HCEC 1CT (cell line): ENCODE results near the gene TTLL12.
"Not testable (repeated sequence)": the region's sequence is repeated elsewhere in the genome, so short reads cannot be mapped to it uniquely, and the experiment has no call there.

Experiments
- DNase-seq: peaks from one replicate; pipeline ENCODE4 v3.0.0-alpha.2; 2017

Gene TTLL12

GRCh38 chr22:43152003-43152356, 35.0 kb downstream of the TTLL12 start:
- peak; percentile 1 for DNase-seq

GRCh38 chr22:43151251-43152002, 35.5 kb downstream of the TTLL12 start, which contains the start of gene TSPO:
Gene TSPO, plus strand, starts transcription at chr22:43151559. Its CDS starts 7,680 bp downstream, at chr22:43159239.
- peak; percentile 47 for DNase-seq

- no peak for DNase-seq
These were observed 36.2 kb downstream of the TTLL12 start for GRCh38 chr22:43150731-43151206.

GRCh38 chr22:43148581-43148980, 38.4 kb downstream of the TTLL12 start:
- no peak for DNase-seq

DNA sequence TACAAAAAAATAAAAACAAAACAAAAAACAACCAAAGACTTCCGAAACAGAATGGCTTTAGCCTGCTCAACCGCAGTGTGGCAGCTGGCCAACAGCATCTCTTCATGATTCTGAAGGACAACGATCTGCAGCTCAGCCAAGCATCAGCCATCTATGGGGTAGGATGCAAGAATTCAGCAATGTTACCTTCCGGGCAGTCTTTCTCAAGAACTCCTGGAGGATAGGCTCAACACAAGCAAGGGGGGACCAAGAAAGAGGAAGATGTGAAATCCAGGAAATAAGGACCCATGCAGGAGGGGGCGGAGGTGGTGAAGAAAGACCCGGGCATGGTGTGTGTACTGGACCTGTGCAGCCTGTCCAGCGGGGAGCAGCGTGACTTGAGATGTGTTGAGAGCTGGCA, 39.1 kb downstream of the TTLL12 start:
- no peak for DNase-seq

- DNase-seq, result not testable (repeated sequence)
These were observed 40.6 kb downstream of the TTLL12 start for GRCh38 chr22:43146332-43146731.

DNA sequence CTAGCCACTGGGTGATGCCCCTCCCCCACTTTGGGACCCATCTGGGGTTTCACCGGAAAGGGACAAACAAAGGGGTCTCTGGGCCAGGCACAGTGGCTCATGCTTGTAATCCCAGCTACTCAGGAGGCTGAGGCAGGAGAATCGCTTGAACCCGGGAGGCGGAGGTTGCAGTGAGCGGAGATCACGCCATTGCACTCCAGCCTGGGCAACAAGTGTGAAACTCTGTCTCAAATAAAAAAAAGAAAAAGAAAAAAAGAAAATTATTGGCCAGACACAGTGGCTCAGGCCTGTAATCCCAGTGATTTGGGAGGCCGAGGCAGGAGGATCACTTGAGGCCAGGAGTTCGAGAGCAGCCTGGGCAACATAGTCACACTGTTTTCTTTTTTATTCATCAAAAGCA, 41.6 kb downstream of the TTLL12 start:
- not testable (repeated sequence) for DNase-seq

GRCh38 chr22:43144949-43145348, 42.0 kb downstream of the TTLL12 start:
- no peak for DNase-seq

DNA sequence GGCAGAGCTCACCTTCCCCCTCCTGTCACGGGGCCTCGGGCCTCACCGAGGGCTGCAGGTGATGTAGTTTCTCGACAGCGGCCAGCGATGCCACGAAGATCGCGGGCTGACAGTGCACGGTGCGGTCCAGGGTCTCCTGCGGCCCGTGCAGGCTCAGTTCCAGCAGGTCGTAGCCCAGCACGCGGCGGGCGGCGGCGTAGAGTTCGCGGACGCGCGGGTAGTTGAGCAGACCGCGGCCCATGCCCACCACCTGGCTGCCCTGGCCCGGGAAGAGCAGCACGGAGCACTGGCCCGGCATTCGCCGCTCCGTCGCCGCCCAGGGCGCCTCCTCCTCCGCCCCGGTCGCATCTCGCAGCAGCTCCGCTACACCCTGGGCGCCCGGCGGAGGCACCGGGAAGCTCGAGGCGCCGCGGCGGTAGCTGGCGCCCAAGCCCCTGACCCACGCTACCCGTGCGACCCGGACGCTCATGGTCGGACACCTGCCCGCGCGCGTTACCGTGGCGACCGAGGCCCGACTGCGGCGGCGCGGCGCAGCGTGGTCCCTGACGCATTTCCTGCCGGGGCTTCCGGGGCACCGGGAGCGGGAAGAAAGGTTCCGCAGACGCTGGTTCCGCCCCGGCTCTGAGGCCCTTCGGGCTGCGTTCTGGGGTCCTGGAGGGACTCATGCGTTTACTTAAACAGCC, 43.9 kb downstream of the TTLL12 start, which contains the start of gene MCAT:
MCAT (minus strand) TSS at position 519 of the 683 bp plus-strand sequence; CDS start at position 469, 50 bp downstream.
- peak; percentile 60 for DNase-seq

- DNase-seq, result no peak
These were observed 50.1 kb downstream of the TTLL12 start for GRCh38 chr22:43136801-43137200.

GRCh38 chr22:43136255-43136654, 50.7 kb downstream of the TTLL12 start:
- DNase-seq, result no peak

DNA sequence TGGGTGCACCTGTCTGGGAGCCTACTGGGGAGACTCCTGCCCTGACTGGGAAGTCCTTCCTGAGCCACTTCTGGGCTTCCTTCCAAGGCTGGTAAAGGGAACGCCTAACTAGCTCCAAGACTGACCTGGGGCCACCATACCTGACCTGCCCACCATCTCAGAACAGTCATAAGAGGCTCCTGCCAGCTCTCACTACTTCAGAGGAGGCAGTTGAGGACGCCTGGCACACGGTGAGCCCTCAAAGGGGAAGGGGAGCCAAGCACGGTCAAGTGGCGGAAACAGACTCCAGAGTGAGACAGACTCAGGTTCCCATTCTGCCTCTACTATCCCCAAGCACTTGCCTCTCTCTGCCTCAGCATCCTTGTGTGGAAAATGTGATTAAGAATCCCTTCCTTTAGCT, 51.4 kb downstream of the TTLL12 start:
- no peak for DNase-seq

GRCh38 chr22:43134553-43134952, 52.4 kb downstream of the TTLL12 start:
- DNase-seq, result no peak

GRCh38 chr22:43133401-43133800, 53.5 kb downstream of the TTLL12 start:
- no peak for DNase-seq

GRCh38 chr22:43131773-43132501, 55.0 kb downstream of the TTLL12 start:
- DNase-seq, result no peak

- DNase-seq, result no peak
These were observed 57.2 kb downstream of the TTLL12 start for GRCh38 chr22:43129426-43130425.

DNA sequence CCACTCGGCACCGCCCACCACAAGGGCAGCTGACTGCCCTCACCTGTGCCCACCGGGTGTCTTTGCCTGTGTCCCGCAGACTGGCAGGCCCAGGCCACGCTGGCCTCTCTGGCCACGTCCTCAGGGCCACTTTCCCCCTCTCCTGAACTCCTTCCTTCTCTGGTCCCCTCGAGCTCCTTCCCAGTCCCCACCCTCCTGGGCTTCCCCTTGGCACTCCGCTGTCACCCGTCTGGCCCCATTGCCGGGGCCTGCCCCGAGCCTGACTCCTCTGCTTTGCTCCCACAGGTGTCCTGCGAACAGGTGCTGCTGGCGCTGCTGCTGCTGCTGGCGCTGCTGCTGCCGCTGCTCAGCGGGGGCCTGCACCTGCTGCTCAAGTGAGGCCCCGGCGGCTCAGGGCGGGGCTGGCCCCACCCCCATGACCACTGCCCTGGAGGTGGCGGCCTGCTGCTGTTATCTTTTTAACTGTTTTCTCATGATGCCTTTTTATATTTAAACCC, 58.0 kb downstream of the TTLL12 start:
- DNase-seq, result no peak

- no peak for DNase-seq
These were observed 58.8 kb downstream of the TTLL12 start for GRCh38 chr22:43128116-43128515.

GRCh38 chr22:43127166-43127908, 59.6 kb downstream of the TTLL12 start:
- no peak for DNase-seq

GRCh38 chr22:43126501-43127165, 60.3 kb downstream of the TTLL12 start:
- DNase-seq, result peak; percentile 46
